Hematopoietic multipotent progenitor cell treated with erythropoietin and hydrocortisone succinate and interleukin-3 and kit ligand, for 6 days (in vitro differentiated cells): ENCODE results near the gene ZNF431.
"Not testable (repeated sequence)": the region's sequence is repeated elsewhere in the genome, so short reads cannot be mapped to it uniquely, and the experiment has no call there.

ENCODE experiments used
- DNase-seq: peaks from one replicate; pipeline ENCODE4 v3.0.0-alpha.2; 2015

The ZNF431 gene

GRCh38 chr19:21147540-21147939, 5.7 kb downstream of the ZNF431 start:
- DNase-seq, result no peak

DNA sequence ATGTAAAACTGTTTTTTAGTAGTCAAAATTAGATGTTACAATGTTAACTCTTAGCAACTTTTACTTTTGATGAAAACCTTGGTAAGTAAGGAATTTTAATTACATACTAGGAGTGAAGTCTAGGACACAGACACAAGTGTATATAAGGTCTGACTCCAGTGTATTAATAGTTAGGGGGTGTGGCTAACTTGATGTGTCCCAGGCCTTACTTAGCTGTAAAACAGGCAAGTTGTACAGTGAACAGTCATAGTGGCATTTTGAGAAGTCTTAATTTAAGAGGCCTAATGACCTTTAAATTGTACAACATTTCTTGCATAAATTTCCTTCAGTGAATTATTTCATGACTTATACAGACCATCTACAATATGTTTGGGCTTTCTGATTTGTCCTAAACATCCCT, 6.8 kb downstream of the ZNF431 start:
- DNase-seq, result no peak

DNA sequence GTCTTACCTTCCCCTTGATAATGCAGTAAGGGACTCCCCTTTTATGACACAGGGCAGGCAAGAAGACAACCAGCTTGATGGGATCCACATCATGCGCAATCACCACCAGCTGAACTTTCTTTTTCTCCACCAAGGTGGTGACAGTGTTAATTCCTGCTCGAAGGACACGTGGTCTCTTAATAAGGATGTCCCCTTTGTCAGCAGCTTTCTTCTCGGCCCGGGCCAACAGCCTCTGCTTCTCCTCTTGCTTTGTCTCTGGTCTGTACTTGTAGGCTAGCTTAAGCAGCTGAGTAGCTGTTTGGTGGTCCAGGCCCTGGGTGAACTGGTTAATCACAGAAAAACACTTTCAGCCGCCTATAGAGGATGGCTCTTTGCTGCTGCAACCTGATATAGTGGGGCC, 8.0 kb downstream of the ZNF431 start:
- DNase-seq, result no peak

GRCh38 chr19:21151460-21151859, 9.6 kb downstream of the ZNF431 start:
- no peak for DNase-seq

- no peak for DNase-seq
Observed at GRCh38 chr19:21158523-21159135, 16.8 kb downstream of the ZNF431 start.

DNA sequence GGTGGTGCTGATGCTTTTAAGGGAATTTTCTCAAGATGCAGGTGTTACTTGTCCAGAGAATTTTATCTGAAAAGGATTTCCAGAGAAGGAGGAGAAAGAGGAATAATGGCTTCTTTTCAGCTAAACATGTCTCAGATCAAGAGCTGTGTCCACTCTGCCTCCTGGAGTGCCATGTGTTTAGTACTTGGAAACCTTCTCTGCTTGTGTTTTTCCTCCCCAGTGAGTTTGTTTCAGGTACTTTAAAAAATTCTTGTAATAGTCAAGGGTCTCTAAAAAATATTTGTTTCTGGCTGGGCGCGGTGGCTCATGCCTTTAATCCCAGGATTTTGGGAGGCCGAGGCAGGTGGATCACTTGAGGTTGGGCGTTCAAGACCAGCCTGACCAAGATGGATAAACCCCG, 22.7 kb downstream of the ZNF431 start:
- DNase-seq, result no peak

DNA sequence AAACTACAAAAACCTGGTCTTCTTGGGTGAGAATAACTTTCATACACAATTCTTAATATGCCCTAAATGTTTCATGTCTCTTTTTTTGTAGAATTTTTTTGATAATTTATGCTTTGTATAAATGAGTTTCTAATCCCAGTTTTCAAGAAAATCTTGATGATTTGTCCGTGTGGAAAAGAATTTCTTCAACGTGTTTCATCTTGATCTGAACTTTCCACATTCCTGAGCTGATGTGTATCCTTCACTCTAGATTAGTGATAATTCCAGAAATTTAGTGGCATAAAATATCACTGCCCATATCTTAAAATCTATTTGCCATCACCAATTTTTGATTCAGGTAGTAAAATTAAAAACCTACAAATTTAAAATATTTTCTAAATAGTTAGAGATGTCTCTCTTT, 24.6 kb downstream of the ZNF431 start:
- no peak for DNase-seq

GRCh38 chr19:21197590-21198295, 55.9 kb downstream of the ZNF431 start:
- peak; percentile 75 for DNase-seq

- peak; percentile 64 for DNase-seq
Observed at GRCh38 chr19:21202865-21203494, 61.1 kb downstream of the ZNF431 start.

- no peak for DNase-seq
Observed at GRCh38 chr19:21210037-21210621, 68.3 kb downstream of the ZNF431 start.

DNA sequence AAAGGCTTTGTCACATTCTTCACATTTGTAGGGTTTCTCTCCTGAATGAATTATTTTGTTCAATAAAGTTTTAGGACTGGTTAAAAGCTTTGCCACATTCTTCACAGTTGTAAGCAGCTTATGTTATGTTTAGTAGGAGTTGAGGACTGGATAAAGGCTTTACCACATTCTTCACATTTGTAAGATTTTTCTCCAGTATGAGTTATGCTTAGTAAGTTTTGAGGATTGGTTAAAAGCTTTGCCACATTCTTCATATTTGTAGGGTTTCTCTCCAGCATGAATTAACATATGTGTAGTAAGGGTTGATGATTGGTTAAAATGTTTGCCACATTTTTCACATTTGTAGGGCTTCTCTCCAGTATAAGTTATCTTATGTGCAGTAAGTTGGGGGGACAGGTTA, 79.9 kb downstream of the ZNF431 start:
- DNase-seq, result no peak

GRCh38 chr19:21229938-21230337, 88.1 kb downstream of the ZNF431 start:
- DNase-seq, result not testable (repeated sequence)

DNA sequence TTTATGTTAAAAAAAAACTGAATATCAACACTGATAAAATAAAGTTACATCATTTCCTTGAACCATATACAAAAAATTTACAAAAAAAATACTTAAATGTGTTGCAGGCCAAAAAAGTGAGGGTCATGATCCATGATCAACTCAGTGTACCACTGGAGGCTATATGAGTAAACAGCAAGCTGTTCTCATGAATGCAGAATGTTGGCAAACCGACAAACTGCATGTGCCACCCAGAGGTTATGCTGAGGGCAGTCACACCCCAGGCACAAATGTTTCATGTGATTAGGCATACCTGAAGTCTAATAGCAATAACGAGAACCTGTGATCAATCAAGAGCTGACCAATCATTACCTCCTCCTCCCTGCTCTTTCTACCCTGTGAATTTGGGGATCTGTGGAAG, 91.9 kb downstream of the ZNF431 start:
- DNase-seq, result no peak

DNA sequence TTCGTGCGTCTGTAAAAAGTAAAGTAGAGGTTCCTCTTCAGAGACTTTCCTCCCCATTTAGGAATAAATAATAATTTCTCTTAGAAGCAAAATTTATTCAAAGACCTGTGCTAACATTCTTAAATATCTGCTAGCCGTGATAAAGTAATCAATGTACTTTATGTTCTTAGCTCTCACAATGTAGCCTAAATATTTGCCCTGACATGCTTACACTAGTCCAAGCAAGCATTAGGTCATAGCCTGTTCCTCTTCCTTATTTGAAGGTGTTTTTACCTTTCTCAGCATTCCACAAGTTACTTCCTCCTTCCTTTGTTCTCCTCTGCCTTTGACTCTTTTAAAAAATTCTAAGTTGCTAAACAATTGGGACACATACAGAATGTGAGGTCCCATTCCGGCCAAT, 94.9 kb downstream of the ZNF431 start:
- DNase-seq, result not testable (repeated sequence)

- no peak for DNase-seq
Observed at GRCh38 chr19:21238670-21239069, 96.8 kb downstream of the ZNF431 start.
